GM10266 (cell line): Measurements from ENCODE around the gene GLG1.

Experiments used
- DNase-seq: peaks from one replicate; pipeline ENCODE4 v3.0.0; 2012; ENCODE audit errors: extremely low spot score
- TF ChIP-seq, protein P1 (sequence below): IDR thresholded peaks from 2 replicates; pipeline ENCODE4 v1.5.1; 2012; ENCODE audit warnings: mild to moderate bottlenecking, low read depth; ENCODE audit not compliant: control insufficient read depth, insufficient read depth; ENCODE audit errors: missing control alignments

GLG1 gene

DNA sequence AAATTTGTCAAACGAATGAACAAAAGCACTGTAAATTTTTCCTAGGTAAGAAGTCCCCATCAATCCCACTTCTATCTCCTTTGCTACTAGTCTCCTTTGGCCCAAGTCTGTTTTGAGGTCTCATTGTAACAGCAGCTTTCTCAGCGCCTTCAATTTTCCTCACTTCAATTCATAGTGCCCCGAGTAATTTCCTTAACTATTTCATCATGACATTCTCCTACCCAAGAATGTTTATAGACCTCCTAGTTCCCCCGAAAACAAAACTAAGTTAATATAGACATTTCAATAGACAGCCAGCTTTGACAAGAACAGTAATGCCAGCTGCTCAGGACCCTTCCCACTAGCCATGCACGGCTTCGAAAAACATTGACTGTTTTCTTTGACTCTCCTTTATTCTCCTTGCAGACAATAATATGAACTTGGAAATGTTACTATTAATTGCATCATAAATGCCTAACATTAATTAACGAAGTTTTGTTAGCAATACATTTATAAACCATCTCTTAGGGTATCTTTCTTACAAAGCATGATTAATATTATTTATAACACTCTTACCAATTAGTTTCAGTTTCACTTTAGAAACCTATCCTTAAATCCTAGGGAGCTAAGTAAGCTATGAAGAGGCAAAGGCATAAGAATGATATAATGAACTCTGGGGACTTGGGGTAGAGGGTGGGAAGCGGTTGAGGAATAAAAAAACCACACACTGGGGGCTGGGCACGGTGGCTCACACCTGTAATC, 22.8 kb downstream of the GLG1 start:
- DNase-seq: no peak

DNA sequence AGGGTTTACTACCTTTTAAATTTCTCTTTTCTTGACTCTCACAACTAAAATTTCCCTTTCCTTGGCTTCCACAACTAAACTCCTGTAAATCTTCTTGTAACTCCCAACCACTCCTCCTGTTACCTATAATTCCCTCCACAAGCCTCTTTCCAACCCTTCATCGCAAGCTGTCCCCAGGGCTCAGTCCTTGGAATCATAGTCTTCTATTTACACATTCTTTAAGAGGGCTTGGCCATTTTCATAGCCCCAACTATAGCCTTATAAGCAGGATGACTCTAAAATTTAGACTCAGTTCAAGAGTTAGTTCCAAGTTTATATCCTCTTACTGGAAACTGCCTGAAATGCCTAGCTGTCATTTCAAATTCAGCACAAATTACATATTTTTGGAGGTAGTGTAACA, 23.9 kb downstream of the GLG1 start:
- DNase-seq: no peak
- TF ChIP-seq, protein P1, sequence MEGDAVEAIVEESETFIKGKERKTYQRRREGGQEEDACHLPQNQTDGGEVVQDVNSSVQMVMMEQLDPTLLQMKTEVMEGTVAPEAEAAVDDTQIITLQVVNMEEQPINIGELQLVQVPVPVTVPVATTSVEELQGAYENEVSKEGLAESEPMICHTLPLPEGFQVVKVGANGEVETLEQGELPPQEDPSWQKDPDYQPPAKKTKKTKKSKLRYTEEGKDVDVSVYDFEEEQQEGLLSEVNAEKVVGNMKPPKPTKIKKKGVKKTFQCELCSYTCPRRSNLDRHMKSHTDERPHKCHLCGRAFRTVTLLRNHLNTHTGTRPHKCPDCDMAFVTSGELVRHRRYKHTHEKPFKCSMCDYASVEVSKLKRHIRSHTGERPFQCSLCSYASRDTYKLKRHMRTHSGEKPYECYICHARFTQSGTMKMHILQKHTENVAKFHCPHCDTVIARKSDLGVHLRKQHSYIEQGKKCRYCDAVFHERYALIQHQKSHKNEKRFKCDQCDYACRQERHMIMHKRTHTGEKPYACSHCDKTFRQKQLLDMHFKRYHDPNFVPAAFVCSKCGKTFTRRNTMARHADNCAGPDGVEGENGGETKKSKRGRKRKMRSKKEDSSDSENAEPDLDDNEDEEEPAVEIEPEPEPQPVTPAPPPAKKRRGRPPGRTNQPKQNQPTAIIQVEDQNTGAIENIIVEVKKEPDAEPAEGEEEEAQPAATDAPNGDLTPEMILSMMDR: no peak

More for the DNA sequence above, 22.8 kb downstream of the GLG1 start:
- TF ChIP-seq, protein P1: no peak

DNA sequence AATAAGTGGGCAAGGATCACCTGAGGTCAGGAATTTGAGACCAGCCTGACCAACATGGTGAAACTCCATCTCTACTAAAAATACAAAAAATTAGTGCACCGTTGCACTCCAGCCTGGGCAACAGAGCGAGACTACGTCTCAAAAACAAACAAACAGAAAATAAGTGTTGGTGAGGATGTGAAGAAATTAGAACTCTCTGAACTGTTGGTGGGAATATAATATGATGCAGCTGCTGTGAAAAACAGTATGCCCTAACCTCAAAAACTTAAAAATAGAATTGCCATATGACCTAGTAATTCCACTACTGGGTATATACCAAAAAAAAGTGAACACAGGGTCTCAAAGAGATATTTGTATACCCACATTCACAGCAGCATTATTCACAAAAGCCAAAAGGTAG, 26.1 kb downstream of the GLG1 start:
- TF ChIP-seq, protein P1: no peak
- DNase-seq: no peak

DNA sequence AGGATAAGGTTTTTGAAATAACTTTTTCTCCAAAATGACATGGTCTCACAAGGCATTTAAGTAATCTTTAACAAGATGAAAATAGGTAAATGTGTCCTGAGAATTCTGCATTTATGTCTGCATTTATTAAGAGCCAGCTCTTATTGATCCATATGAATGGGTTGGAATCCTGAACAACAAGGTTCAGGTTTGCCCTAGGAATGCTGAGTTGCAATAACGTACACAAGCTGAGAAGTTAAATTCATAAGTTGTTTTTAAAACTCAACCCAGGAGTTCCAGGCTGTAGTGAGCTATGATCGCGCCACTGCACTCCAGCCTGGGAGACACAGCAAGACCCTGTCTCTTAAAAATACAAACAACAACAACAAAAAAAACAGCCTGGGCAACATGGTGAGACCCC, 28.1 kb downstream of the GLG1 start:
- TF ChIP-seq, protein P1: no peak
- no peak for DNase-seq

DNA sequence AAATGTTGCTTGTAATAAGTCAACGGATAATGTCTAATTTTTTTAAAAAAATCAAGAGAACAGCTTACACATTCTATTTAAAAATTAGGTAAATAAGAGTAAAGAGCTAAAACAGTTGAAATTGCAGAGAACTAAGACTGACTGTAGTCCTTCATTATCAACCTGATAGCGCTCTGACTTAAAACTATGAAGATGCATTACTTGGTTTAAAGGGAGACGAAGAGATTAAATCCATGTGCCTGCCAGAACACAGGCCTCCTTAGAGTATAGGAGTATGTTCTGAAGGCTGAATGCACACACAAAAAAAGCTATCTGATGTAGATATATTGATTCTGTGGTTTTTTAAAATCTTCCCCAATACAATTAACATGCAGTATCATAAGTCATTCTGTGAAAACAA, 28.5 kb downstream of the GLG1 start:
- TF ChIP-seq, protein P1: no peak
- no peak for DNase-seq

DNA sequence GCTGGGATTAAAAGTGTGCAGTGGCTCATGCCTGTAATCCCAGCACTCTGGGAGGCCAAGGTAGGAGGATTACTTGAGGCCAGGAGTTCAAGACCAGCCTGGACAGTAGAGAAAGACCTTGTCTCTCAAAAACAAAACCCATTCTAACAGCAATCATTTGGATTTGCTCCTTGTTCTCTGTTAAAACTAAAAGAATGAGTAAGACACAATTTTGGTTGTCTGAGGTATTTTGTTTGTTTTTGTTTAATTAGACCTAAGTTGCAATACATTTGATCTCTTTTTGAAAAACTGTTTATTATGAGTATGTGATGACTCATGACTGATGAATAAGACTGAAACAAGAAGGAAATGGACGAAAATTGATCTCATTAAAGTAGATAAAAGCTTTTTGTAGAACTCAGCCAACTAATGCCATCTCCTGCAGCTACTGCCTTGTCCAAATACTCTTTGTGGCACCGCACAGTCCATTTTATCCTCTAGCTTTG, 29.0 kb downstream of the GLG1 start:
- peak; percentile 23 for DNase-seq
- TF ChIP-seq, protein P1: no peak

DNA sequence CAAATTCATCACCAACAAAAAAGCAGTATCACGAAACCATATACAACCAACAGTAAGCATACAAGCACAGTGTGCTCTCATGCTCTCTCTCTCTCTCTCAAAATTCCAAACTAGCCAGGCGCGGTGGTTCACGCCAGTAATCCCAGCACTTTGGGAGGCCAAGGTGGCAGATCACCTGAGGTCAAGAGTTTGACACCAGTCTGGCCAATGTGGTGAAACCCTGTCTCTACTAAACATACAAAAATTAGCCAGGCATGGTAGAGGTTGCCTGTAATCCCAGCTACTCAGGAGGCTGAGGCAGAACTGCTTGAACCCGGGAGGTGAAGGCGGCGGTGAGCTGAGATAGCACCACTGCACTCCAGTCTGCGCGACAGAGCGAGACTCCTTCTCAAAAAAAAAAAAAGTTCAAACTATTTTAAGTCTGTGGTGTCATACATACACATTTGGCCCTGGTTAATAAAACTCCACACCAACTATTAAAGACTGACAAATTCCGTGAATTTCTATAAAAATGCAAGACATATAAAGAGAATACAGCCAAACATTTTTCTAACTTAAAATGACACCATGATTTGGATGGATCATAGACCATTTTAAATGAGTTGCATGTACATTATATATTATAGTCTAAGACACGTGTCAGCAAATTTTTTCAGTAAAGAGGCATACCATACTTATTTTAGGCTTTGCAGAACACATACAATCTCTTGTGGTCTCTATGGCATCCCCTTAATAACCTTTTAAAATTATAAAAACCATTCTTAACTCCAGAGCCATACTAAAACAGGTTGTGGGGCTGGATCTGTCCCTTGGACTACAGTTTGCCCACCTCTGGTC, 30.9 kb downstream of the GLG1 start:
- no peak for DNase-seq
- TF ChIP-seq, protein P1: no peak
